Natural killer cell (primary cell): ENCODE measurements around the gene FCRLA. TPM values are rescaled to one million over a fixed set of nuclear protein-coding genes. Genes with fewer than 3 reads are reported as not detected.
"Not testable (repeated sequence)": the region's sequence is repeated elsewhere in the genome, so short reads cannot be mapped to it uniquely, and the experiment has no call there.

Experiments
- ATAC-seq, 3 donors: fragments of 150-1000 bp in 2 of 3; fragments of 200-7000 bp in 1 of 3; cut with Tn5 transposase; 1 replicate in 1 of 3; 2 replicates in 2 of 3; pipeline ENCODE4 v1.10.0; 2021; ENCODE audit warnings: mild to moderate bottlenecking in 2 of 3, moderate library complexity in 2 of 3
- DNase-seq, 2 donors: peaks; one replicate each; pipeline versions ENCODE4 v3.0.0 to v3.0.0-alpha.2; 2013 to 2021; ENCODE audit warnings: mixed read lengths in 1 of 2
- H3K27ac ChIP-seq: one replicate; pipeline ENCODE4 v1.5.1; 2013; ENCODE audit warnings: mild to moderate bottlenecking, low read length
- H3K27me3 ChIP-seq: one replicate; pipeline ENCODE4 v1.6.1; 2013; ENCODE audit warnings: low read length; ENCODE audit not compliant: control insufficient read depth, insufficient read depth
- H3K36me3 ChIP-seq: one replicate; pipeline ENCODE4 v1.6.1; 2013; ENCODE audit warnings: low read length; ENCODE audit not compliant: control insufficient read depth, insufficient read depth
- H3K4me1 ChIP-seq: one replicate; pipeline ENCODE4 v1.6.1; 2013; ENCODE audit warnings: low read length; ENCODE audit not compliant: control insufficient read depth, insufficient read depth
- H3K4me3 ChIP-seq: one replicate; pipeline ENCODE4 v1.5.1; 2013; ENCODE audit warnings: low read length
- H3K9me3 ChIP-seq: one replicate; pipeline ENCODE4 v1.6.1; 2013; ENCODE audit warnings: low read length; ENCODE audit not compliant: control insufficient read depth, insufficient read depth
- H3K27ac Mint-ChIP-seq, 2 donors: one replicate each; pipeline ENCODE4 v1.8.0; 2022; ENCODE audit warnings: mild to moderate bottlenecking in 2 of 2, mixed read lengths in 2 of 2, moderate library complexity in 1 of 2
- H3K27me3 Mint-ChIP-seq, 2 donors: one replicate each; pipeline ENCODE4 v1.8.0; 2022; ENCODE audit warnings: low read depth in 2 of 2, mixed read lengths in 2 of 2
- H3K36me3 Mint-ChIP-seq: one replicate; pipeline ENCODE4 v1.8.0; 2022; ENCODE audit warnings: mixed read lengths
- H3K4me1 Mint-ChIP-seq, 2 donors: one replicate each; pipeline ENCODE4 v1.8.0; 2022; ENCODE audit warnings: mixed read lengths in 2 of 2
- H3K4me3 Mint-ChIP-seq: one replicate; pipeline ENCODE4 v1.8.0; 2022; ENCODE audit warnings: mild to moderate bottlenecking, moderate library complexity, mixed read lengths
- H3K9me3 Mint-ChIP-seq, 2 donors: one replicate each; pipeline ENCODE4 v1.8.0; 2022; ENCODE audit warnings: mixed read lengths in 2 of 2
- WGBS: methylation state at CpG from one replicate; pipeline ENCODE4 v1.1.7; 2013; ENCODE audit warnings: missing lambda C conversion rate; ENCODE audit not compliant: insufficient coverage; 5-methylcytosine and 5-hydroxymethylcytosine counted together
- intact Hi-C: fragments of 100-400 bp; cut with micrococcal nuclease; formaldehyde crosslinking; loops from one replicate; pipeline ENCODE4 v1.14.2; 2022
- total RNA-seq, 4 donors: library from RNA; stranded (reverse); fragments of 120-200 nt in 1 of 4; gene quantifications; one replicate each; pipeline versions ENCODE4 v1.2.3 to v1.2.4, GENCODE V29; 2013 to 2022
- TF ChIP-seq, protein P1 (sequence below): fragments of 200-600 bp; IDR thresholded peaks from one replicate; pipeline ENCODE4 v1.8.0; 2022; ENCODE audit warnings: antibody characterized with exemption

The FCRLA gene
- total RNA-seq, 3 donors from 2014 or later (not counting 1 experiment from before 2014, with no cell fraction given) = 0.41 to 0.90 (median 0.80) TPM

- Histone ChIP-seq H3K36me3 (no peaks in the 10 kb centered on the region), H3K27me3 (peaks cover 3% of the 10 kb centered on the region), H3K27ac (no peak overlapping the region), H3K9me3 (no peaks in the 10 kb centered on the region), H3K4me1 (peaks cover 2% of the 10 kb centered on the region), H3K4me3 (no peak overlapping the region)
- peaks cover 0 to 5% of the 10 kb centered on the region in 2 donors for H3K4me1 Mint-ChIP-seq
- intact Hi-C loops = no loop called here
- peaks cover 9% of the 10 kb centered on the region for H3K36me3 Mint-ChIP-seq
- no peak overlapping the region for H3K27ac Mint-ChIP-seq
- WGBS = 78% methylated on average over 3 of the region's 3 CpGs
- TF ChIP-seq, protein P1, sequence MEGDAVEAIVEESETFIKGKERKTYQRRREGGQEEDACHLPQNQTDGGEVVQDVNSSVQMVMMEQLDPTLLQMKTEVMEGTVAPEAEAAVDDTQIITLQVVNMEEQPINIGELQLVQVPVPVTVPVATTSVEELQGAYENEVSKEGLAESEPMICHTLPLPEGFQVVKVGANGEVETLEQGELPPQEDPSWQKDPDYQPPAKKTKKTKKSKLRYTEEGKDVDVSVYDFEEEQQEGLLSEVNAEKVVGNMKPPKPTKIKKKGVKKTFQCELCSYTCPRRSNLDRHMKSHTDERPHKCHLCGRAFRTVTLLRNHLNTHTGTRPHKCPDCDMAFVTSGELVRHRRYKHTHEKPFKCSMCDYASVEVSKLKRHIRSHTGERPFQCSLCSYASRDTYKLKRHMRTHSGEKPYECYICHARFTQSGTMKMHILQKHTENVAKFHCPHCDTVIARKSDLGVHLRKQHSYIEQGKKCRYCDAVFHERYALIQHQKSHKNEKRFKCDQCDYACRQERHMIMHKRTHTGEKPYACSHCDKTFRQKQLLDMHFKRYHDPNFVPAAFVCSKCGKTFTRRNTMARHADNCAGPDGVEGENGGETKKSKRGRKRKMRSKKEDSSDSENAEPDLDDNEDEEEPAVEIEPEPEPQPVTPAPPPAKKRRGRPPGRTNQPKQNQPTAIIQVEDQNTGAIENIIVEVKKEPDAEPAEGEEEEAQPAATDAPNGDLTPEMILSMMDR = no peak
- no peak overlapping the region for H3K4me3 Mint-ChIP-seq
- DNase-seq (no peak), ATAC-seq (no peak)
- peaks cover 0 to 2% of the 10 kb centered on the region in 2 donors for H3K9me3 Mint-ChIP-seq
- peaks cover 8 to 15% of the 10 kb centered on the region in 2 donors for H3K27me3 Mint-ChIP-seq
Observed at GRCh38 chr1:161691846-161692245, 15.2 kb upstream of the FCRLA start.

DNA sequence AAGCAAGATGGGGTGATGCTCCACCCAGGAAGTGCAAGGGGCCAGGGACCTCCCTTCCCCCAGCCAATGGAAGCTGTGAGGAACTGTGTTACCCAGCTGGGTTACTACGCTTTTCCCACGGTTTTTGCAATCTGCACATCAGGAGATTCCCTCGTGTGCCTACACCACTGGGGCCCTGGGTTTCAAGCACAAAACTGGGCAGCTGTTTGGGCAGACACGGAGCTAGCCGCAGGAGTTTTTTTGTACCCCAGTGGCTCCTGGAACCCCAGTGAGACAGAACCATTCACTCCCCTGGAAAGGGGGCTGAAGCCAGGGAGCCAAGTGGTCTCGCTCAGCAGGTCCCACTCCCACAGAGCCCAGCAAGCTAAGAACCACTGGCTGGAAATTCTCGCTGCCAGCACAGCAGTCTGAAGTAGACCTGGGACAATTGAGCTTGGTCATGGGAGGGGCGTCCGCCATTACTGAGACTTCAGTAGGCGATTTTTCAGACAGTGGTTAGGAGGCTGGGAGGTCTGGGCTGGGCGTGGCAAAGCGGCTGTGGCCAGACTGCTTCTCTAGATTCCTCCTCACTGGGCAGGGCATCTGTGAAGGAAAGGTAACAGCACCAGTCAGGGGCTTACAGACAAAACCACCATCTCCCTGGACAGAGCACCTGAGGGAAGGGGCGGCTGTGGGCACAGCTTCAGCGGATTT, 13.9 kb upstream of the FCRLA start:
- not testable (repeated sequence) for H3K9me3 Mint-ChIP-seq
- 89% methylated on average over 14 of the region's 14 CpGs for whole genome bisulfite sequencing

DNA sequence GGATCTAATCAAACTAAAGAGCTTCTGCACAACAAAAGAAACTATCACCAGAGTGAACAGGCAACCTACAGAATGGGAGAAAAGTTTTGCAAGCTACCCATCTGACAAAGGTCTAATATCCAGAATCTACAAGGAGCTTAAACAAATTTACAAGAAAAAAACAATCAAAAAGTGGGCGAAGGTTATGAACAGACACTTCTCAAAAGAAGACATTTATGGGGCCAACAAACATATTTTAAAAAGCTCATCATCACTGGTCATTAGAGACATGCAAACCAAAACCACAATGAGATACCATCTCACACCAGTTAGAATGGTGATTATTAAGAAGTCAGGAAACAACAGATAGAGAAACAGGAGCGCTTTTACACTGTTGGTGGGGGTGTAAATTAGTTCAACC, 8.7 kb upstream of the FCRLA start:
- H3K27ac ChIP-seq, H3K27ac Mint-ChIP-seq, H3K36me3 ChIP-seq, intact Hi-C loops, H3K9me3 Mint-ChIP-seq, H3K4me3 ChIP-seq, ATAC-seq, H3K27me3 ChIP-seq, H3K36me3 Mint-ChIP-seq, DNase-seq, H3K9me3 ChIP-seq, H3K4me1 ChIP-seq, H3K4me3 Mint-ChIP-seq: not testable (repeated sequence)
- Mint-ChIP-seq H3K27me3 (peaks cover 8 to 18% of the 10 kb centered on the region in 2 donors), H3K4me1 (peaks cover 8 to 13% of the 10 kb centered on the region in 2 donors)
- 83% methylated on average over 2 of the region's 2 CpGs for WGBS

More for the DNA sequence above, 13.9 kb upstream of the FCRLA start:
- H3K4me3 ChIP-seq, ATAC-seq, intact Hi-C loops, H3K4me1 Mint-ChIP-seq, DNase-seq, H3K36me3 Mint-ChIP-seq, H3K27ac ChIP-seq, H3K9me3 ChIP-seq, H3K4me1 ChIP-seq, H3K4me3 Mint-ChIP-seq, H3K27ac Mint-ChIP-seq, H3K27me3 ChIP-seq, H3K36me3 ChIP-seq: not testable (repeated sequence)
- peaks cover 8 to 17% of the 10 kb centered on the region in 2 donors for H3K27me3 Mint-ChIP-seq

- Mint-ChIP-seq H3K4me1 (peaks cover 8 to 13% of the 10 kb centered on the region in 2 donors), H3K27me3 (peaks cover 0 to 4% of the 10 kb centered on the region in 2 donors), H3K9me3 (no peaks in the 10 kb centered on the region), H3K27ac (no peak overlapping the region), H3K4me3 (no peak overlapping the region), H3K36me3 (no peaks in the 10 kb centered on the region)
- intact Hi-C loops = loop anchor here (5.0 kb wide), 1 partner anchor 140 kb away; no protein-coding TSS in a partner anchor
- H3K27ac ChIP-seq = no peak overlapping the region
- H3K27me3 ChIP-seq = no peaks in the 10 kb centered on the region
- no peaks in the 10 kb centered on the region for H3K9me3 ChIP-seq
- DNase-seq (no peak), ATAC-seq (no peak)
- no peaks in the 10 kb centered on the region for H3K36me3 ChIP-seq
- no peak overlapping the region for H3K4me3 ChIP-seq
- TF ChIP-seq, protein P1 = no peak
- no peaks in the 10 kb centered on the region for H3K4me1 ChIP-seq
- 95% methylated on average over 8 of the region's 8 CpGs for WGBS
Observed at GRCh38 chr1:161702250-161702649, 4.8 kb upstream of the FCRLA start.
